Spleen (tissue), 11 donors: ENCODE measurements around the gene ELF2. TPM values are rescaled to one million over a fixed set of nuclear protein-coding genes. Genes with fewer than 3 reads are reported as not detected.
A peak's percentile ranks its signal among the peaks of the same experiment; 100 is the strongest.
"Not testable (repeated sequence)": the region's sequence is repeated elsewhere in the genome, so short reads cannot be mapped to it uniquely, and the experiment has no call there.

Experiments
- DNase-seq: peaks from one replicate; pipeline ENCODE4 v3.0.0-alpha.2; 2020
- H3K27ac ChIP-seq, 8 donors: fragments of 200-600 bp; sonication (generic) in 7 of 8; 1 replicate in 4 of 8; 2 replicates in 4 of 8; pipeline versions ENCODE4 v1.5.0 to v1.8.0; 2016 to 2021; ENCODE audit warnings: inconsistent platforms in 4 of 8, mild to moderate bottlenecking in 4 of 8, moderate library complexity in 1 of 8
- H3K27me3 ChIP-seq, 7 donors: fragments of 200-600 bp; sonication (generic) in 6 of 7; replicated peaks in 1 of 7; 1 replicate in 4 of 7; 2 replicates in 3 of 7; pipeline versions ENCODE4 v1.5.0 to v1.8.0; 2016 to 2021; ENCODE audit warnings: inconsistent platforms in 3 of 7, mild to moderate bottlenecking in 1 of 7
- H3K36me3 ChIP-seq, 6 donors: fragments of 200-600 bp; sonication (generic) in 5 of 6; 1 replicate in 4 of 6; 2 replicates in 2 of 6; pipeline versions ENCODE4 v1.5.0 to v1.8.0; 2016 to 2021; ENCODE audit warnings: inconsistent platforms in 2 of 6
- H3K4me1 ChIP-seq, 6 donors: fragments of 200-600 bp; sonication (generic) in 5 of 6; 1 replicate in 3 of 6; 2 replicates in 3 of 6; pipeline versions ENCODE4 v1.5.0 to v1.8.0; 2016 to 2021; ENCODE audit warnings: inconsistent platforms in 3 of 6
- H3K4me3 ChIP-seq, 8 donors: fragments of 200-600 bp; sonication (generic) in 7 of 8; 1 replicate in 4 of 8; 2 replicates in 4 of 8; pipeline versions ENCODE4 v1.5.0 to v1.8.0; 2016 to 2021; ENCODE audit warnings: inconsistent platforms in 4 of 8, mild to moderate bottlenecking in 4 of 8, moderate library complexity in 2 of 8
- H3K9me3 ChIP-seq, 8 donors: fragments of 200-600 bp; sonication (generic) in 7 of 8; 1 replicate in 4 of 8; 2 replicates in 4 of 8; pipeline versions ENCODE4 v1.5.0 to v1.8.0; 2016 to 2021; ENCODE audit warnings: inconsistent platforms in 4 of 8
- CTCF ChIP-seq, 11 experiments: fragments of 200-600 bp in 7 of 11; fragments of 450-650 bp in 4 of 11; sonication (generic) in 4 of 11; IDR thresholded peaks in 8 of 11; conservative IDR thresholded peaks in 3 of 11; 1 replicate in 7 of 11; 2 replicates in 4 of 11; pipeline versions ENCODE4 v1.4.0 to v1.8.0; 2016 to 2021; ENCODE audit warnings: antibody characterized with exemption in 11 of 11, inconsistent platforms in 4 of 11, mild to moderate bottlenecking in 1 of 11
- POLR2A ChIP-seq, 3 donors: fragments of 450-650 bp; IDR thresholded peaks; one replicate each; pipeline ENCODE4 v1.5.1; 2017; ENCODE audit warnings: antibody characterized with exemption in 3 of 3, mild to moderate bottlenecking in 1 of 3
- POLR2AphosphoS5 ChIP-seq, 3 donors: sonication (generic); formaldehyde crosslinking; IDR thresholded peaks; one replicate each; pipeline ENCODE4 v1.5.1; 2017; ENCODE audit warnings: antibody characterized with exemption in 3 of 3
- WGBS, 5 donors: extraction: QIAGEN DNeasy Blood & Tissue Kit in 3 of 5; methylation state at CpG; one replicate each; pipeline versions ENCODE4 v1.1.5 to v1.1.7; 2013 to 2018; 5-methylcytosine and 5-hydroxymethylcytosine counted together
- intact Hi-C: fragments of 100-400 bp; cut with DNase I; formaldehyde crosslinking; loops from one replicate; pipeline ENCODE4 v1.15.0; 2023; ENCODE audit warnings: low total_unique reads
- polyA plus RNA-seq, 3 donors: library from polyadenylated mRNA; stranded (reverse); fragments of 200-250 nt; gene quantifications; one replicate each; pipeline ENCODE4 v1.2.1, GENCODE V29; 2013
- total RNA-seq, 7 donors: library from RNA; depleted of rRNA in 3 of 7; stranded (reverse); fragments of >200 nt in 3 of 7; fragmentation: NEBNext Ultra II Directional in 4 of 7; extraction: Animal tissue kit (Norgen Biotek cat#: 25700) in 4 of 7; gene quantifications; one replicate each; pipeline versions ENCODE4 v1.1.0 to v1.2.1, GENCODE V29; 2016 to 2021
- donor health status: healthy with polysubstance abuse.
- donor health status: DM: no; HTN: no; CAD: no; lungs with moderate emphysema.
- donor health status: DM: no; HTN: no; CAD: no.
- donor health status: Bipolar disorder and iron deficiency.
- donor health status: healthy.
- donor health status: DM: no; HTN: no; CAD: no.
- donor health status: DM: yes; HTN: yes; CAD: no.

The ELF2 gene
- total and polyA plus RNA-seq, 10 donors = 13.0 to 85.8 (median 62.2) TPM

- DNase-seq = no peak
- peak overlapping the region in 2 of 8 donors; percentile 9 to 18 for H3K27ac ChIP-seq
- H3K4me1 ChIP-seq = peaks cover 0 to 66% (median 12%) of the 10 kb centered on the region in 6 donors
- no peaks in the 10 kb centered on the region for H3K27me3 ChIP-seq
- TF ChIP-seq POLR2A (IDR thresholded peaks at IDR 0.05) (no peak), CTCF (IDR thresholded peaks at IDR 0.05 in 8 of 11, conservative IDR thresholded peaks at IDR 0.05 in 3 of 11) (peak; percentile 45 to 90 (median 78)), POLR2AphosphoS5 (IDR thresholded peaks at IDR 0.05) (peak in 1 of 3 donors; percentile 60)
- intact Hi-C loops = loop anchor here (10.0 kb wide), 3 partner anchors 54 to 624 kb away; no protein-coding TSS in a partner anchor
- H3K4me3 ChIP-seq = no peak overlapping the region
- 30 to 37% (median 32%) methylated on average over 14 of the region's 14 CpGs for WGBS, 5 donors
- H3K9me3 ChIP-seq = no peaks in the 10 kb centered on the region
- peaks cover 0 to 12% (median 0%) of the 10 kb centered on the region in 6 donors for H3K36me3 ChIP-seq
Observed at GRCh38 chr4:139030614-139031235, 146.3 kb downstream of the ELF2 start.

GRCh38 chr4:139029866-139030363 is 147.1 kb downstream of the ELF2 start:
- peak overlapping the region in 1 of 8 donors; percentile 9 for H3K27ac ChIP-seq
- H3K4me3 ChIP-seq, H3K9me3 ChIP-seq, DNase-seq, H3K27me3 ChIP-seq: not testable (repeated sequence)
- 69 to 91% (median 85%) methylated on average over 6 of the region's 6 CpGs for WGBS, 5 donors
- H3K36me3 ChIP-seq = peaks cover 0 to 12% (median 0%) of the 10 kb centered on the region in 6 donors
- intact Hi-C loops = loop anchor here (10.0 kb wide), 3 partner anchors 55 to 625 kb away; no protein-coding TSS in a partner anchor
- H3K4me1 ChIP-seq = peaks cover 0 to 65% (median 8%) of the 10 kb centered on the region in 6 donors

- TF ChIP-seq POLR2AphosphoS5 (IDR thresholded peaks at IDR 0.05) = no peak
- no peak for TF ChIP-seq CTCF (IDR thresholded peaks at IDR 0.05 in 8 of 11, conservative IDR thresholded peaks at IDR 0.05 in 3 of 11)
- TF ChIP-seq POLR2A (IDR thresholded peaks at IDR 0.05) = no peak
- Histone ChIP-seq H3K27ac (no peak overlapping the region), H3K36me3 (peaks cover 0 to 12% (median 0%) of the 10 kb centered on the region in 6 donors), H3K4me1 (peaks cover 0 to 52% (median 8%) of the 10 kb centered on the region in 6 donors), H3K9me3 (no peaks in the 10 kb centered on the region), H3K27me3 (no peaks in the 10 kb centered on the region), H3K4me3 (no peak overlapping the region)
- intact Hi-C loops = no loop called here
- DNase-seq = no peak
- 83 to 91% (median 88%) methylated on average over 11 of the region's 11 CpGs for WGBS, 5 donors
Observed at GRCh38 chr4:139028191-139028661, 148.8 kb downstream of the ELF2 start.

GRCh38 chr4:139027776-139028175 is 149.2 kb downstream of the ELF2 start:
- peaks cover 0 to 48% (median 8%) of the 10 kb centered on the region in 6 donors for H3K4me1 ChIP-seq
- intact Hi-C loops = no loop called here
- no peak overlapping the region for H3K27ac ChIP-seq
- TF ChIP-seq POLR2AphosphoS5 (IDR thresholded peaks at IDR 0.05) (no peak), POLR2A (IDR thresholded peaks at IDR 0.05) (no peak)
- H3K4me3 ChIP-seq = no peak overlapping the region
- 77 to 92% (median 84%) methylated on average over 5 of the region's 5 CpGs for WGBS, 5 donors
- H3K36me3 ChIP-seq = peaks cover 0 to 12% (median 0%) of the 10 kb centered on the region in 6 donors
- no peaks in the 10 kb centered on the region for H3K27me3 ChIP-seq
- DNase-seq = no peak
- no peaks in the 10 kb centered on the region for H3K9me3 ChIP-seq

- 94 to 100% (median 96%) methylated on average over 1 of the region's 1 CpG for WGBS, 5 donors
- no peak overlapping the region for H3K27ac ChIP-seq
Observed at GRCh38 chr4:139025841-139026240, 151.2 kb downstream of the ELF2 start.

More at GRCh38 chr4:139025841-139026240, 151.2 kb downstream of the ELF2 start:
- Histone ChIP-seq H3K36me3 (peaks cover 0 to 13% (median 0%) of the 10 kb centered on the region in 6 donors), H3K4me1 (peaks cover 0 to 37% (median 6%) of the 10 kb centered on the region in 6 donors), H3K27me3 (no peaks in the 10 kb centered on the region), H3K9me3 (no peaks in the 10 kb centered on the region), H3K4me3 (no peak overlapping the region)
- no peak for TF ChIP-seq POLR2A (IDR thresholded peaks at IDR 0.05)
- no peak for TF ChIP-seq POLR2AphosphoS5 (IDR thresholded peaks at IDR 0.05)
- no peak for DNase-seq
- intact Hi-C loops = no loop called here
